Left forelimb (tissue), 1 donor: ENCODE measurements around the gene USP40.
A peak's percentile ranks its signal among the peaks of the same experiment; 100 is the strongest.

Experiments
- DNase-seq: peaks from one replicate; pipeline ENCODE4 v3.0.0-alpha.2; 2018; ENCODE audit warnings: low spot score

USP40 gene

GRCh38 chr2:233476063-233476410 is 90.5 kb downstream of the USP40 start:
- DNase-seq = no peak

DNA sequence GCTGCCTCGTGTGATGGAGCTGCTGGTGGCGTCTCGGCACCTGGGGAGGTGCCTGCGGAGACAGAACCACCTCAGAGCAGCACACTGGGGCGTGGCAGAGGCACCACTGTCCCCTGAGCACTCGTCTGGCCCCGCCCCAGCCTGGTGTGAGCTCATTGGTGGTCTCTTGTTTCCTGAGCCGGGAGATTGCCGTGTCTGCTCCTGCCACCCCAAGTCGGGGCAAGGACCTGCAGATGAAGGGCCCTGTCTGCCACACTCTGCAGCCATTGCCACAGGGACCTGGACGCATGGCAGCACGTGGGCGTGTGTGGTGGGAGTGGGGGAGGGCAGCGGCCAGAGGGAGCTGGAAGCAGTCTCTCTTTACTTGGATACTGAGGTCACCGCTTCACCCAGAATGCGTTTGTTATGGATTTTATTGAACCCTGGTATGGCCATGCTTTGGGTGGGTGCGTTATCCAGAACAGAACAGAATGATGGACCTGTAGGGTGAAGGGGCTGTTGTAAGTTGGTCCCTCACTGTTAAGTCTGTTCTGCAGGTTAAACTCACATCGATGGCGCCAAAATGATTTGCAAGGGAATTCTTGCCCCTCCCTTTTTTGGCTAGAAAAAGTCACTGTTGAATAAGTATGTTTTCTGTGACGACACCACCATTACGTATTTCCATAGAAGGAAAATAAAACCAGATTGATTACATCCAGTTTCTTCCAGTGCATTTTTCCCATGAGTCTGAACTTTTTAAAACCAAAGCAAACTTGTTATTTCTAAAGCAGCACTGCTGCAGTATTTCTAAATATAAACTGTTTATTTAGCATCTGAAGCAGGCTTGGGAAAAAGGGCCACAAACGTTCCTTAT is 92.0 kb downstream of the USP40 start:
- no peak for DNase-seq

DNA sequence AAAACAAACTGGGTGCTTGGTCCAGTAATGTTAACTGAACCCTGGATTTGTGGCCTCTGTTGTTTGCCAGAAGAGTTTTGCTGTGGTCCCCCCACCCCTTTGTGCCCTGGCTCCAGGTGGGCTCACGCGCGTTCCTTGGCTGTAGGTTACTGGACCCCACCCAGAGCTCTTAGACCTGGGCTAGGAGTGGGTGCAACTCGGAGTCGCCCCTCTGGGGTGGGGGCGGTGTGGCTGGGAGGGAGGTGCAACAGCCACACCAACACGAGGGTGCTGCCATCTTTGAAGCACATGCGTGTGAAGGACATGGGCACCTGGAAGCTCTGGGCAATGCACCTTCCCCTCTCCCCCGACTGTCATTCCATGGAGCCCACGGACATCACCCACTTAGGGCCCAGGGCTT is 92.7 kb downstream of the USP40 start:
- DNase-seq = no peak

DNA sequence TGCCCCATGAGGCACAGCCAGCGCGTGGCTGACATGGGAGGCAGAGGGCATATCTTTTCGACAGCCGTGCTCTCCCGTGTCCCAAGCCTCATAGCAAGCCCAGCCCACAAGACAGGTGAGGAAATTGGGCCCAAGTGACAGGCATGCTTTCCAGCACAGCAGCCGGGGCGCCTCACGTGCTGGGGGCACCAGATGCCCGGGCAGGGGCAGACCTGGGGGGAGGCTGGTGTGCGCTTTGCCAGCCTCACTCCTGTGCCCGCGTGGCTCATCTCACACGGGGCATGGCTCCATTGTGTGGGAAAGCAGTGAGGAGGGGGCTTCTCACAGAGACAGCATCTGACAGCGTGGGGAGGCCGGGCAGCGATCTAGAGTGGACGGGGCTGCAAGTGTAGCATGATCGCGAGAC is 93.2 kb downstream of the USP40 start:
- DNase-seq = no peak

GRCh38 chr2:233471291-233472035 is 95.1 kb downstream of the USP40 start:
- no peak for DNase-seq

DNA sequence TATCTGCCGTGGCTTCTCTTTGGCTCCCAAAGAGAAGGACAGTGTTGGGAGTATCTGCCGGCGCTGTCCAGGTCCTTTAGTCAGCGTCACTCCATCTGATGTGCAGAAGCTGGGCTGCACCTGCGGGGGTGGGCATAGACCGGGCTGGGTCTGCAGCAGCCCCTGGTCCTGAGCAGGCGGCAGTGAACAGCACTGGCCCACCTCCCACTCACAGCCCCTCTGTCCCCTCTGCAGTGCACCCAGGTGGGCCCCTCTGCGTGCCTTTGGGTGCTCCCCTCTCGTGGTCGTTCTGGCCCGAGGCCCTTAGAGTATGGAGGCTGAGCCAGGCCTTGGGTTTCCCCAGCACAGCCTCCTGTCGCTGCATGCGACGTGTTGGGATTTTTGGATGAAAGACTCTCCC is 95.7 kb downstream of the USP40 start:
- no peak for DNase-seq

DNA sequence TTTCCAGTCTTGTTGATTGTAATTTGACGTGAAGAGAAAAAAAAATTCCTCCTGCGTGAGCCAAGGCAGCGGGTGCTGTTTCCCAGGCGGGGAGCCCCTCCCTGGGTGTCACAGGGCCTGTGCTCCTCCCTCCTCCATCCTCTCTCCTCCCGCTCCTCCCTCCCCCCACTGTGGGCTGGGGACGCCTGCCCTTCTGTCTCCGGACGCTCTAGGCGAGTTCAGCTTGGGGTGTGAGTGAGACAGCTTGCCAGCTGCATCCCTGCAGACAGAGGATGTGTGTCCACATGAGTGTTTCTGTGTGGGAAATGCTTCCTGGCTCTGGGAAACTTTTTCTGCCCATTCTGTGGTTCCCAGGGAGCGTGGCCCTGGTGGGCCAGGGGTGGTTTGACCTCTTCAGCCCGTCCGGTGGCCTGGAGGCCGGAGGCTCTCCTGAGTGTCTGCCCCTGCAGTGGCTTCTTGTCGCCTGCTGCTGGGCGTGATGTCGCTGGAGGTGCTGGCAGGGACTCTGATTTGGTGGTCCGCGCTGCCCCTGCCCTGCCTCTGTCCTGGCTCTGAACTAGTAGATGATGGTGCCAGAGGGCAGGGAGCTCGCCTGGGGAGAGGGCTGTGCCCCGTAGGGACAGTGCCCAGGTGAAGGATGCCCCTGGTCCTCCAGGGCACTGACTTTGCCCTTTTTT is 96.4 kb downstream of the USP40 start:
- peak; percentile 66 for DNase-seq

DNA sequence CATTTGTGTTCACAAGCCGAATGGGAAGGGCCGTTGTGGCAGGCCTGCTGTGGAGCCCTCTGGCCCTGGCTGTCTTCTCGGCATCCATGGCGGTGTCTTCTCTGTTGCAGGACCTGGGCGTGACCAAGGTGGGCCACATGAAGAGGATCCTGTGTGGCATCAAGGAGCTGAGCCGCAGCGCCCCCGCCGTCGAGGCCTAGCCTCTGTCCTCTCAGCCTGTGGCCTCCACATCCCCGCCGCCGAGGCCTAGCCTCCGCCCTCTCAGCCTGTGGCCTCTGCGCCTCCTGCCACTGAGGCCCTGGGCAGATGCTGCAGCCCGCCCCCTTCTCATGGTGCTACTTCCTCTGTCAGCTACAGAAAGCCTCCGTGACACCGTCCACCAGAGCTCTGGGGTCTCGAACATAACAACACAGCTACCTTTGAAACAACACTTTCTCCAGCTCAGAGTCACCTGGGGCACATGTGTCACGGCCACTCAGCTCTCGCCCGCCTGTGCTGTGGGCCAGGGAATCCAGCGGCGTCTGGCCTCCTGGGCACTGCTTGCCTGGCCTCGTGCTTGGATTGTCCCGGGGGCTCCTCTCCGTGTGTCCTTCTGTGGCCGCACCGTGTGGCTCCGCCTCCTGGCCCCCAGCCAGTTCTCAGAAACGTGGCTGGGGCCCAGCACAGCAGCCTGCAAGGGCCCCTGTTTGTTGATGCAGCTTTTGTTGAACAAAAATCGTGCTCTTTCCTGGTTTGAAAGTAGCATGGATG is 97.1 kb downstream of the USP40 start:
- peak; percentile 49 for DNase-seq

DNA sequence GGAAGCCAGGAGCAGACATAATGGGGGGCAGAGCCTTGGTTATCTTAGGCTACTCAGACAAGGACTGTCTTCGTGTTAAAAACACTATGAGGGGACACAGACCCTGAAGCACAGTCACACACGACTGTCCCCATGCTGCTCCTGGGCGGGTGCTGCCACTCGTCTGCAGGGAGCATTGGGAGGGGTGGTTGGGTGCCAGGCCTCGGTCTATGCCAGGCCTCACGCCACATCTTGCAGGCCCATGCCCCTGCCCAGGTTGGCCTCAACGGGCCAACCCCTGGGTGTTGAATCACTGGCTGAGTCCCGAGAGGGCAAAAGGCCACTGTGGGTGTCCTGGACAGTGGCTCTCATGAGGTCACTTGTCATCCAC is 97.9 kb downstream of the USP40 start:
- DNase-seq = peak; percentile 60

- peak; percentile 51 for DNase-seq
Observed at GRCh38 chr2:233468047-233468740, 98.4 kb downstream of the USP40 start.

- no peak for DNase-seq
Observed at GRCh38 chr2:233466991-233467603, 99.5 kb downstream of the USP40 start.

DNA sequence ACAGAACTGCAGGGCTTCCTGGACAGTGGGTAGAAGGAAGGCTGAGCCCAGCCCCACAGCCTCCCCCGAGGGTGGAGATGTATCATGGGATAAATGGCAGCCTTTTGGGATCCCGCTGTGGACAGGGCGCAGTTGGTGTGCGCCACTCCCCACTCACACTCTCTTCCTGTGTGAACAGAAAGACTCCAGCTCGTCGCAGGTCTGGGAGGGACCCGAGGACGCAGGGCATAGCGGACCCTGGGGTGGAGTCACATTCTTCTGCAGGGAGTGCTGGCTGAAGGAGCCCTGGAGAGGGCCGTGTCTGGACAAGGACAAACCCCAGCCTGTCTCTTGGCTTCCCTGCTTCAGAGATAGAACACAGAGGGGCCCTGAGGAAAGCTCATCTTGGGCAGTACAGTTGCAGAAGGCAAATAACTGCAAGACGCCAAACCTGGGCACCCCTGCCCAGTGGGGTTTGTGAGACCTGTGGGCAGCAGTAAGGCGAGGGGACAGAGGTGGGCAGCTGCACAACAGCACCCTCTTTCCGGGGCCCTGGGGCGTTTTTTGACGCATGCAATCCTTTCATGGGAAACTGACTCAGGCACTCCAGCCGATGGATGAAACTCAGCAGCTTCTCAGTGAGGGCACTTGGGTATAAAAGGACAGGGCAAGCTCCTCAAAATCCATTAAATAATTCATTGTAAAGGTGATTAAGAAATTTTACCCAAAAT is 101.9 kb downstream of the USP40 start:
- DNase-seq = no peak

DNA sequence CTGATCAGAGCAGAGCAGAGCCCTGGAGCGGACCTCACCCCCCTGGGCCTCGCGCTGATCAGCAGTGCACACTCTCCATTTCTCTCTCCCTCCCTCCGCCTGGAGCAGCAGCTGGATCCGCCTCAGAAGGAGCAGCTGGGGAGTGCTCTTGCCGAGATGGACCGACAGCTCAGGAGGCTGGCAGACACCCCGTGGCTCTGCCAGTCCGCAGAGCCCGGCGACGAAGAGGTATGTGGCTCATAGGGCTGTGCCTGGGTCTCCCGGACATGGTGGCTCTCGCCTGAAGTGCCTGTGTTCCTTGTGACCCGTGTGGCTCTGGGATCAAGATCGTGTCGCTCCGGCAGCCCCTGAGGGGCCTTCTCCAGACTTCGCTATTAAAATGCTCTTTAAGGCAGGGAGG is 102.5 kb downstream of the USP40 start:
- no peak for DNase-seq

DNA sequence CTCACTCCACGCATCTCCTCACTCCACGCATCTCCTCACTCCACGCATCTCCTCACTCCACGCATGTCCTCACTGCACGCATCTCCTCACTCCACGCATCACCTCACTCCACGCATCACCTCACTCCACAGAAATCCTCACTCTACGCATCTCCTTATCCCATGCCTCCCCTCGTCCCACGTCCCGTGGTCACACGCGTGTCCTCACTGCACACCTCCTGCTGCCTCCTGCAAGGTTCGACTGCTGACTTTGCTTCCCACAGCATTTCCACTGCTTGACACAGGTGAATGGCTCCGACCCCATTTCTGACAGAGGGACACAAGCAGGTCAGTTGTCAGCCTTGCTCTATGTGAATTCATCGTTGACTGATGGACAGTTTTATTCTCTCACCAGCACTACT is 103.0 kb downstream of the USP40 start:
- no peak for DNase-seq

DNA sequence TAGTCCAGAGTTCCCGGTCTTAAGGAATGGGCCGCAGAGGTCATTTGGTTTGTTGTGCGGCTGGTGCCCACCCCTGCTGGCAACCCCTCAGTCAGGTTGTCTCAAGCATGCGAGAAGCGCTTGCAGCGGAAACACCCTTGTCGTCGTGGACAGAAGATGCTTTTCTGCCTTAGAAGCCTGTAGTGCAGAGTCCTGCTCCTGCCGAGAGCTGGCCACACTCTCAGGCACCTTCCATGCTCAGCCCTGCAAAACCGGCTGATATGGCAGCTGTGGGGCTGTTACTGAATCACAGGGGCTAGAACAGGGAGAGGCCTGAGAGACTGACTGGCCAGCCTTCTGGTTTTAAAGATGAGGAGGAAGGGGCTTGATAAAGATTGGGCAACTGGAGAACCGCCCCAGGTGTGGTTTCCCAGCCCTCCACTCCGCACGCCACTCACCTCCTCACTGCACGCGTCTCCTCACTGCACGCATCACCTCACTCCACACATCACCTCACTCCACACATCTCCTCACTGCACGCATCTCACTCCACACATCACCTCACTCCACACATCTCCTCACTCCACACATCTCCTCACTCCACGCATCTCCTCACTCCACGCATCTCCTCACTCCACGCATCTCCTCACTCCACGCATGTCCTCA is 103.6 kb downstream of the USP40 start:
- no peak for DNase-seq

GRCh38 chr2:233462202-233462785 is 104.3 kb downstream of the USP40 start:
- DNase-seq = no peak

- no peak for DNase-seq
Observed at GRCh38 chr2:233461481-233461891, 105.1 kb downstream of the USP40 start.

DNA sequence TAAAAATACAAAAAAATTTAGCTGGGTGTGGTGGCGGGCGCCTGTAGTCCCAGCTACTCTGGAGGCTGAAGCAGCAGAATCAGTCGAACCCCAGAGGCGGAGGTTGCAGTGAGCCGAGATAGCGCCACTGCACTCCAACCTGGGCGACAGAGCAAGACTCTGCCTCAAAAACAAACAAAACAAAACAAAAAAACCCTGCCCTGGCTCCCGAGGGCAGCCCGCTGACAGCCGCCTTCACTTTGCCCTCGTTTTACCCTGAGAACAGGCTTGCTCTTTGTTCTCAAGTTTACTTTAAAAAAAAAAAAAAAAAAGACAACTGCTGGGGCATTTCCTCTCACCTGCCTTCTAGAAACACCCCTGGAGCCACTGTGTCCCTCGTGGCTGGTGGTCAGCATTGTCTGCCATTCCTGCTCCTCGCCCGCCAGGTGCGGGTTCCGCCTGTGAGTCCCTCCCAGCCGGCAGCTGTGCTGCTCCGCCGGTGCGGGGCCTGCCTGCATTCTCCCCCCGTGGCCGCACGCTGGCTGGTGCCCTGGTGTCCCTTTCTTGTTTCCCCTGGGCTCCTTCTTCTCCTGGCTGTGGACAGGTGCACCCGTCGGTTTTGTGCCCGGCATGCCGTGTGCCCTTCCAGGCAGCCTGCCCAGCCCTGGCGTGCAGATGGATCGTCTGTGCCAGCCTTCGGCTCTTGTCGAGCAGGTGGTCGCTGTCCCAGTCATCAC is 105.7 kb downstream of the USP40 start:
- DNase-seq = no peak

DNA sequence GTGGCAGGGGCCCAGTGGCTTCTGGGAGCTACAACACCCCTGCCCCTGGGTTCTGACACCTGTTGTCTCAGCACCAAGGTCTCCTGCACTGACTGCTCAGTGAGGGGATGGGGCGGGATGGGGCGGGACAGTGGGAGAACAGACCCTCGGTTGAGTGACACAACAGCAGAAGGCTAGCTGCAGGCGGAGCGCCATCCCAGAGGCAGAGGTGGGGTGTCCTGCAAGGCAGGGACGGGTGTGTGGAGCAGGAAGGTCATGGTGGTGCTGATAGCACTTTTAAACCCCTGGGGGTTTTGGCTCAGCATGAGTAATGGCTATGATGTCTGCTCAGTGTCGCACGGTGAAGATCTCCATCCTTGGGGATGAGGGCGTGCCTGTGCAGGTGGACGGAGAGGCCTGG is 107.2 kb downstream of the USP40 start:
- no peak for DNase-seq
